HCT116 (cell line): ENCODE results near the gene HAO1. TPM values are rescaled to one million over a fixed set of nuclear protein-coding genes. Genes with fewer than 3 reads are reported as not detected.

Experiments used
- ATAC-seq: fragments of 200-7000 bp; cut with Tn5 transposase; 2 replicates; pipeline ENCODE4 v1.9.1; 2020; ENCODE audit warnings: mild to moderate bottlenecking, moderate library complexity
- BruUV-seq: library from RNA; stranded (reverse); fragments of 400-500 nt; replicated peaks from 2 replicates; lab custom pipeline; 2021; lab: Mats Ljungman, UMichigan
- CTCF ChIA-PET: fragments of 300-600 bp; sonication (Branson Sonifier 250); formaldehyde crosslinking; loops from one replicate; lab custom pipeline; 2021; ENCODE audit warnings: antibody characterized with exemption; lab: Charles Lee
- POLR2A ChIA-PET: fragments of 300-600, 350-600 bp; sonication (Branson Sonifier 250); formaldehyde crosslinking; loops from one replicate; lab custom pipeline; 2021; ENCODE audit warnings: antibody characterized with exemption; lab: Charles Lee
- RAD21 ChIA-PET, 2 experiments: fragments of 300-600 bp; sonication (Branson Sonifier 250); formaldehyde crosslinking; loops; one replicate each; lab custom pipeline; 2023; ENCODE audit warnings: low total read pairs in 2 of 2; ENCODE audit not compliant: uncharacterized antibody in 2 of 2, unreplicated experiment in 2 of 2, low non-redundant PET in 1 of 2; lab: Charles Lee
- DNase-seq: peaks from one replicate; pipeline ENCODE4 v3.0.0-alpha.2; 2010; ENCODE audit warnings: low read depth, low spot score
- H2AFZ ChIP-seq: fragments of 200-600 bp; shearing (Covaris generic), sonication (generic); 2 replicates; pipeline ENCODE4 v1.6.1; 2017; ENCODE audit warnings: low read depth, mixed run types, mixed read lengths, antibody characterized with exemption, low read length; ENCODE audit not compliant: poor library complexity, severe bottlenecking
- H3K27ac ChIP-seq: 2 replicates; pipeline ENCODE4 v1.5.1; 2012; ENCODE audit warnings: low read depth, low read length
- H3K27me3 ChIP-seq: fragments of 200-600 bp; sonication (generic); 2 replicates; pipeline ENCODE4 v1.6.1; 2016; ENCODE audit warnings: mixed run types, low read length, mixed read lengths; ENCODE audit not compliant: insufficient read depth
- H3K36me3 ChIP-seq, 2 experiments: fragments of 200-500 bp in 1 of 2; fragments of 200-600 bp in 1 of 2; sonication (Bioruptor generic) in 1 of 2; sonication (generic) in 1 of 2; 2 replicates each; pipeline versions ENCODE4 v1.5.1 to v1.6.1; 2014 to 2016; ENCODE audit warnings: low read length in 2 of 2, inconsistent platforms in 1 of 2, mixed read lengths in 1 of 2, mixed run types in 1 of 2; ENCODE audit not compliant: insufficient read depth in 2 of 2, control insufficient read depth in 1 of 2
- H3K4me1 ChIP-seq, 2 experiments: fragments of 200-600 bp in 1 of 2; sonication (generic) in 1 of 2; 2 replicates each; pipeline versions ENCODE4 v1.5.1 to v1.6.1; 2012 to 2017; ENCODE audit warnings: low read length in 2 of 2, inconsistent platforms in 1 of 2, mild to moderate bottlenecking in 1 of 2, mixed read lengths in 1 of 2, mixed run types in 1 of 2, moderate library complexity in 1 of 2; ENCODE audit not compliant: insufficient read depth in 2 of 2, control insufficient read depth in 1 of 2
- H3K4me2 ChIP-seq: fragments of 200-600 bp; sonication (generic); 2 replicates; pipeline ENCODE4 v1.6.1; 2017; ENCODE audit warnings: mixed run types, low read length, mixed read lengths
- H3K4me3 ChIP-seq, 2 experiments: fragments of 200-600 bp in 1 of 2; sonication (generic) in 1 of 2; replicated peaks in 1 of 2; 2 replicates each; pipeline ENCODE4 v1.5.1; 2011 to 2016; ENCODE audit warnings: low read length in 2 of 2, control low read depth in 1 of 2, low read depth in 1 of 2, mild to moderate bottlenecking in 1 of 2, mixed read lengths in 1 of 2, mixed run types in 1 of 2
- H3K79me2 ChIP-seq: fragments of 200-600 bp; sonication (generic); 2 replicates; pipeline ENCODE4 v1.6.1; 2017; ENCODE audit warnings: mild to moderate bottlenecking, mixed run types, low read length, moderate library complexity, mixed read lengths; ENCODE audit not compliant: insufficient read depth
- H3K9ac ChIP-seq: fragments of 200-600 bp; sonication (generic); 2 replicates; pipeline ENCODE4 v1.6.1; 2016; ENCODE audit warnings: low read length, mixed read lengths
- H3K9me2 ChIP-seq: fragments of 200-600 bp; sonication (generic), shearing (Covaris generic); 2 replicates; pipeline ENCODE4 v1.6.1; 2017; ENCODE audit warnings: mixed run types, mild to moderate bottlenecking, moderate library complexity; ENCODE audit not compliant: insufficient read depth
- H3K9me3 ChIP-seq, 2 experiments: fragments of 200-500 bp in 1 of 2; fragments of 200-600 bp in 1 of 2; sonication (Bioruptor generic) in 1 of 2; sonication (generic) in 1 of 2; 2 replicates each; pipeline ENCODE4 v1.6.1; 2014 to 2017; ENCODE audit warnings: low read length in 2 of 2, mixed read lengths in 2 of 2, inconsistent platforms in 1 of 2, low read depth in 1 of 2, mild to moderate bottlenecking in 1 of 2, mixed run types in 1 of 2, moderate library complexity in 1 of 2; ENCODE audit not compliant: control insufficient read depth in 1 of 2, insufficient read depth in 1 of 2
- H4K20me1 ChIP-seq: fragments of 200-600 bp; sonication (generic), shearing (Covaris generic); 2 replicates; pipeline ENCODE4 v1.6.1; 2017; ENCODE audit warnings: mixed run types, mild to moderate bottlenecking, moderate library complexity; ENCODE audit not compliant: insufficient read depth
- CEBPB ChIP-seq: IDR thresholded peaks from 2 replicates; pipeline ENCODE4 v1.6.1; 2012; ENCODE audit warnings: low read depth
- EGR1 ChIP-seq: IDR thresholded peaks from 2 replicates; pipeline ENCODE4 v1.6.1; 2012; ENCODE audit warnings: low read depth
- ELF1 ChIP-seq: IDR thresholded peaks from 2 replicates; pipeline ENCODE4 v1.6.1; 2012; ENCODE audit warnings: low read depth, borderline replicate concordance
- EZH2 ChIP-seq: fragments of 200-600 bp; sonication (generic); IDR thresholded peaks from 2 replicates; pipeline ENCODE4 v1.6.1; 2017; ENCODE audit warnings: antibody characterized with exemption, mixed run types
- FOSL1 ChIP-seq: IDR thresholded peaks from 2 replicates; pipeline ENCODE4 v1.6.1; 2012; ENCODE audit warnings: low read depth
- RAD21 ChIP-seq: IDR thresholded peaks from 2 replicates; pipeline ENCODE4 v1.6.1; 2012; ENCODE audit warnings: low read depth, mild to moderate bottlenecking
- SIN3A ChIP-seq: IDR thresholded peaks from 2 replicates; pipeline ENCODE4 v1.6.1; 2012; ENCODE audit warnings: low read depth
- SP1 ChIP-seq: IDR thresholded peaks from 2 replicates; pipeline ENCODE4 v1.6.1; 2012; ENCODE audit warnings: low read depth
- SRF ChIP-seq: IDR thresholded peaks from 2 replicates; pipeline ENCODE4 v1.6.1; 2012; ENCODE audit warnings: low read depth
- TCF7L2 ChIP-seq: IDR thresholded peaks from 2 replicates; pipeline ENCODE4 v1.7.0; 2011; ENCODE audit warnings: borderline replicate concordance, inconsistent platforms; ENCODE audit not compliant: insufficient read depth, insufficient read length; ENCODE audit errors: extremely low read depth
- YY1 ChIP-seq: IDR thresholded peaks from 2 replicates; pipeline ENCODE4 v1.6.1; 2011; ENCODE audit warnings: low read length, low read depth, moderate library complexity, mild to moderate bottlenecking; ENCODE audit not compliant: insufficient replicate concordance; ENCODE audit errors: extremely low read depth
- ZNF274 ChIP-seq: fragments of 200-500 bp; sonication (Bioruptor generic); IDR thresholded peaks from 2 replicates; pipeline ENCODE4 v1.6.1; 2014; ENCODE audit warnings: mild to moderate bottlenecking, low read depth, low read length, inconsistent platforms
- intact Hi-C: fragments of 100-400 bp; cut with micrococcal nuclease; formaldehyde crosslinking; loops from 2 replicates; pipeline ENCODE4 v1.10.0; 2022
- total RNA-seq: library from RNA; stranded (reverse); gene quantifications from one replicate; pipeline ENCODE4 v1.2.1, GENCODE V29; 2021; ENCODE audit not compliant: unreplicated experiment
- TF ChIP-seq, protein P1 (sequence below): IDR thresholded peaks from 2 replicates; pipeline ENCODE4 v1.6.1; 2012
- TF ChIP-seq, protein P2 (sequence below): IDR thresholded peaks from 2 replicates; pipeline ENCODE4 v1.6.1; 2012
- TF ChIP-seq, protein P3 (sequence below), 3 experiments: fragments of 200-600 bp in 1 of 3; sonication (generic) in 1 of 3; IDR thresholded peaks in 2 of 3; conservative IDR thresholded peaks in 1 of 3; 2 replicates each; pipeline ENCODE4 v1.5.1; 2012 to 2017; ENCODE audit warnings: low read depth in 2 of 3, low read length in 2 of 3, antibody characterized with exemption in 1 of 3, borderline replicate concordance in 1 of 3, control low read depth in 1 of 3, mild to moderate bottlenecking in 1 of 3, mixed read lengths in 1 of 3, mixed run types in 1 of 3, moderate library complexity in 1 of 3; ENCODE audit not compliant: insufficient read depth in 1 of 3
- TF ChIP-seq, protein P4 (sequence below): IDR thresholded peaks from 2 replicates; pipeline ENCODE4 v1.6.1; 2012; ENCODE audit warnings: low read depth

The HAO1 gene
- total RNA-seq, 1 experiment from 2014 or later: 0.12 TPM

DNA sequence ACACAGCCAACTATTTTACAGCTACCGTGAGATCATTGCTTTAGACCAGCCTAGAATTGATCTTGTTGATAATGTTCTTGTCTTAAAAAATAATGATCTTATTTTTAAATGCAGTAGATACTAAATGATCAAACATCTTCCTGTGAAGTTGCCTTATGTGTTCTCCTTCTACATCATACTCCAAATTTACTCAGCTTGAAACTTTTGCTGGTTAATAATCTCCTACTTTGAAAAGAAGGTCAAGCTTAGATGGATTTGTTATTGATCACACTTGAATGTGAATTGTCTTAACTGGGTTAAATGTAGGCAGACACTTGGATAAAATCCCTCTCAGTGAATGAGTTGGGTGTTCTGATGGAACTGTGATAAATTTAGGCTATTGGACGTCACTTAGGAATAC, 91.9 kb downstream of the HAO1 start:
- POLR2A ChIA-PET: no interaction called here
- CTCF ChIA-PET: no interaction called here
- RAD21 ChIA-PET: no interaction called here
- no peak for ATAC-seq
- Histone ChIP-seq H3K9me2 (no peaks in the 10 kb centered on the region), H3K4me1 (no peaks in the 10 kb centered on the region), H3K4me3 (no peak overlapping the region), H4K20me1 (no peaks in the 10 kb centered on the region), H3K79me2 (no peaks in the 10 kb centered on the region), H3K27ac (no peak overlapping the region), H3K9me3 (no peaks in the 10 kb centered on the region), H3K4me2 (no peak overlapping the region), H3K36me3 (no peaks in the 10 kb centered on the region), H2AFZ (no peak overlapping the region), H3K27me3 (no peaks in the 10 kb centered on the region), H3K9ac (no peak overlapping the region)
- TF ChIP-seq EGR1: no peak
- TF ChIP-seq FOSL1: no peak
- TF ChIP-seq, protein P1, sequence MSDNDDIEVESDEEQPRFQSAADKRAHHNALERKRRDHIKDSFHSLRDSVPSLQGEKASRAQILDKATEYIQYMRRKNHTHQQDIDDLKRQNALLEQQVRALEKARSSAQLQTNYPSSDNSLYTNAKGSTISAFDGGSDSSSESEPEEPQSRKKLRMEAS: no peak
- TF ChIP-seq, protein P2, sequence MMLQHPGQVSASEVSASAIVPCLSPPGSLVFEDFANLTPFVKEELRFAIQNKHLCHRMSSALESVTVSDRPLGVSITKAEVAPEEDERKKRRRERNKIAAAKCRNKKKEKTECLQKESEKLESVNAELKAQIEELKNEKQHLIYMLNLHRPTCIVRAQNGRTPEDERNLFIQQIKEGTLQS: no peak
- no peak for TF ChIP-seq RAD21
- no peak for TF ChIP-seq SIN3A
- no peak for TF ChIP-seq TCF7L2
- no peak for TF ChIP-seq CEBPB
- no peak for TF ChIP-seq SRF
- TF ChIP-seq, protein P3, sequence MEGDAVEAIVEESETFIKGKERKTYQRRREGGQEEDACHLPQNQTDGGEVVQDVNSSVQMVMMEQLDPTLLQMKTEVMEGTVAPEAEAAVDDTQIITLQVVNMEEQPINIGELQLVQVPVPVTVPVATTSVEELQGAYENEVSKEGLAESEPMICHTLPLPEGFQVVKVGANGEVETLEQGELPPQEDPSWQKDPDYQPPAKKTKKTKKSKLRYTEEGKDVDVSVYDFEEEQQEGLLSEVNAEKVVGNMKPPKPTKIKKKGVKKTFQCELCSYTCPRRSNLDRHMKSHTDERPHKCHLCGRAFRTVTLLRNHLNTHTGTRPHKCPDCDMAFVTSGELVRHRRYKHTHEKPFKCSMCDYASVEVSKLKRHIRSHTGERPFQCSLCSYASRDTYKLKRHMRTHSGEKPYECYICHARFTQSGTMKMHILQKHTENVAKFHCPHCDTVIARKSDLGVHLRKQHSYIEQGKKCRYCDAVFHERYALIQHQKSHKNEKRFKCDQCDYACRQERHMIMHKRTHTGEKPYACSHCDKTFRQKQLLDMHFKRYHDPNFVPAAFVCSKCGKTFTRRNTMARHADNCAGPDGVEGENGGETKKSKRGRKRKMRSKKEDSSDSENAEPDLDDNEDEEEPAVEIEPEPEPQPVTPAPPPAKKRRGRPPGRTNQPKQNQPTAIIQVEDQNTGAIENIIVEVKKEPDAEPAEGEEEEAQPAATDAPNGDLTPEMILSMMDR (IDR thresholded peaks at IDR 0.05 in 2 of 3, conservative IDR thresholded peaks at IDR 0.05 in 1 of 3; ENCODE audit: borderline replicate concordance in 1 of 3, insufficient read depth in 1 of 3, low read depth in 2 of 3, low read length in 2 of 3): no peak
- no peak for TF ChIP-seq EZH2
- no peak for TF ChIP-seq ELF1
- no peak for TF ChIP-seq SP1
- no peak for TF ChIP-seq YY1
- TF ChIP-seq, protein P4, sequence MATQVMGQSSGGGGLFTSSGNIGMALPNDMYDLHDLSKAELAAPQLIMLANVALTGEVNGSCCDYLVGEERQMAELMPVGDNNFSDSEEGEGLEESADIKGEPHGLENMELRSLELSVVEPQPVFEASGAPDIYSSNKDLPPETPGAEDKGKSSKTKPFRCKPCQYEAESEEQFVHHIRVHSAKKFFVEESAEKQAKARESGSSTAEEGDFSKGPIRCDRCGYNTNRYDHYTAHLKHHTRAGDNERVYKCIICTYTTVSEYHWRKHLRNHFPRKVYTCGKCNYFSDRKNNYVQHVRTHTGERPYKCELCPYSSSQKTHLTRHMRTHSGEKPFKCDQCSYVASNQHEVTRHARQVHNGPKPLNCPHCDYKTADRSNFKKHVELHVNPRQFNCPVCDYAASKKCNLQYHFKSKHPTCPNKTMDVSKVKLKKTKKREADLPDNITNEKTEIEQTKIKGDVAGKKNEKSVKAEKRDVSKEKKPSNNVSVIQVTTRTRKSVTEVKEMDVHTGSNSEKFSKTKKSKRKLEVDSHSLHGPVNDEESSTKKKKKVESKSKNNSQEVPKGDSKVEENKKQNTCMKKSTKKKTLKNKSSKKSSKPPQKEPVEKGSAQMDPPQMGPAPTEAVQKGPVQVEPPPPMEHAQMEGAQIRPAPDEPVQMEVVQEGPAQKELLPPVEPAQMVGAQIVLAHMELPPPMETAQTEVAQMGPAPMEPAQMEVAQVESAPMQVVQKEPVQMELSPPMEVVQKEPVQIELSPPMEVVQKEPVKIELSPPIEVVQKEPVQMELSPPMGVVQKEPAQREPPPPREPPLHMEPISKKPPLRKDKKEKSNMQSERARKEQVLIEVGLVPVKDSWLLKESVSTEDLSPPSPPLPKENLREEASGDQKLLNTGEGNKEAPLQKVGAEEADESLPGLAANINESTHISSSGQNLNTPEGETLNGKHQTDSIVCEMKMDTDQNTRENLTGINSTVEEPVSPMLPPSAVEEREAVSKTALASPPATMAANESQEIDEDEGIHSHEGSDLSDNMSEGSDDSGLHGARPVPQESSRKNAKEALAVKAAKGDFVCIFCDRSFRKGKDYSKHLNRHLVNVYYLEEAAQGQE: no peak
- no peak for TF ChIP-seq ZNF274
- no peak for DNase-seq
- BruUV-seq: no TSS peak
- intact Hi-C loops: no loop called here
